GM12878 (cell line): ENCODE results near the gene PYM1. TPM values are rescaled to one million over a fixed set of nuclear protein-coding genes. Genes with fewer than 3 reads are reported as not detected.
"Not testable (repeated sequence)": the region's sequence is repeated elsewhere in the genome, so short reads cannot be mapped to it uniquely, and the experiment has no call there.

ENCODE experiments used
- ATAC-seq: fragments of 200-7000 bp; cut with Tn5 transposase; 3 replicates; pipeline ENCODE4 v1.9.1; 2020; ENCODE audit warnings: mild to moderate bottlenecking, moderate library complexity
- BruUV-seq: library from RNA; stranded (reverse); fragments of 400-500 nt; replicated peaks from 2 replicates; lab custom pipeline; 2021; lab: Mats Ljungman, UMichigan
- CTCF ChIA-PET: fragments of 300-600 bp; sonication (Branson Sonifier 250); formaldehyde crosslinking; extraction: SDS; loops from one replicate; lab custom pipeline; 2021; ENCODE audit warnings: inconsistent platforms; lab: Yijun Ruan, JAX
- POLR2A ChIA-PET: fragments of 350-600 bp; formaldehyde crosslinking; extraction: SDS; loops from one replicate; lab custom pipeline; 2021; ENCODE audit warnings: inconsistent platforms; lab: Charles Lee
- RAD21 ChIA-PET: fragments of 300-600 bp; sonication (Branson Sonifier 250); formaldehyde crosslinking; loops from one replicate; lab custom pipeline; 2023; ENCODE audit warnings: antibody characterized with exemption; ENCODE audit not compliant: unreplicated experiment; lab: Charles Lee
- SMC1A ChIA-PET: fragments of 300-600 bp; sonication (Branson Sonifier 250); formaldehyde crosslinking; loops from one replicate; lab custom pipeline; 2023; ENCODE audit not compliant: unreplicated experiment, uncharacterized antibody; lab: Charles Lee
- DNase-seq: peaks from one replicate; pipeline ENCODE4 v3.0.0-alpha.2; 2011; ENCODE audit warnings: low read depth, low spot score
- FAIRE-seq: peaks from 3 replicates; lab custom pipeline; 2011; peaks lifted over from hg19 to GRCh38; lab: Jason Lieb, UNC
- H2AFZ ChIP-seq: 2 replicates; pipeline ENCODE4 v1.6.0; 2011; ENCODE audit warnings: low read depth, low read length, control low read depth; ENCODE audit not compliant: control insufficient read depth
- H3K27ac ChIP-seq: 2 replicates; pipeline ENCODE4 v1.5.1; 2011; ENCODE audit warnings: control low read depth; ENCODE audit not compliant: control insufficient read depth, insufficient read depth
- H3K27me3 ChIP-seq, 2 experiments: replicated peaks in 1 of 2; 2 replicates each; pipeline versions ENCODE4 v1.6.0 to v1.6.1; 2011; ENCODE audit warnings: low read length in 1 of 2; ENCODE audit not compliant: control insufficient read depth in 2 of 2, insufficient read depth in 2 of 2
- H3K36me3 ChIP-seq, 2 experiments: 2 replicates each; pipeline ENCODE4 v1.5.1; 2011; ENCODE audit warnings: low read length in 1 of 2; ENCODE audit not compliant: control insufficient read depth in 2 of 2, insufficient read depth in 2 of 2
- H3K4me1 ChIP-seq: 2 replicates; pipeline ENCODE4 v1.6.1; 2011; ENCODE audit warnings: mild to moderate bottlenecking, low read length, moderate library complexity, mixed read lengths; ENCODE audit not compliant: control insufficient read depth, insufficient read depth
- H3K4me2 ChIP-seq: 2 replicates; pipeline ENCODE4 v1.6.0; 2011; ENCODE audit warnings: control low read depth; ENCODE audit not compliant: control insufficient read depth, insufficient read depth
- H3K4me3 ChIP-seq: fragments of 200-600 bp; sonication (generic); 2 replicates; pipeline ENCODE4 v1.5.1; 2016
- H3K79me2 ChIP-seq: 2 replicates; pipeline ENCODE4 v1.6.0; 2011; ENCODE audit warnings: low read length; ENCODE audit not compliant: control insufficient read depth, insufficient read depth
- H3K9ac ChIP-seq: 2 replicates; pipeline ENCODE4 v1.8.0; 2011; ENCODE audit warnings: low read length, control low read depth, mixed read lengths; ENCODE audit not compliant: control insufficient read depth, insufficient read depth
- H3K9me3 ChIP-seq: replicated peaks from 3 replicates; pipeline ENCODE4 v1.5.1; 2011; ENCODE audit warnings: mild to moderate bottlenecking, low read length; ENCODE audit not compliant: control insufficient read depth, insufficient read depth
- H4K20me1 ChIP-seq: 2 replicates; pipeline ENCODE4 v1.6.0; 2011; ENCODE audit not compliant: control insufficient read depth, insufficient read depth
- POLR2AphosphoS5 ChIP-seq: IDR thresholded peaks from 2 replicates; pipeline ENCODE4 v1.6.1; 2011; ENCODE audit warnings: mild to moderate bottlenecking, low read length, inconsistent platforms
- YBX1 ChIP-seq: fragments of 450-650 bp; IDR thresholded peaks from 2 replicates; pipeline ENCODE4 v1.6.1; 2016; ENCODE audit warnings: antibody characterized with exemption
- WGBS: methylation state at CpG from one replicate; pipeline ENCODE4 v1.1.6; 2016; ENCODE audit warnings: low lambda C conversion rate; ENCODE audit not compliant: insufficient replicate concordance, insufficient coverage; ENCODE audit errors: missing lambda C conversion rate; 5-methylcytosine and 5-hydroxymethylcytosine counted together
- in situ Hi-C: fragments of 300-500 bp; cut with MboI; formaldehyde crosslinking; loops from 9 replicates; pipeline ENCODE4 v1.14.3; 2018; ENCODE audit warnings: mixed read lengths
- intact Hi-C: fragments of 100-400 bp; cut with micrococcal nuclease; formaldehyde crosslinking; loops from one replicate; pipeline ENCODE4 v1.14.2; 2022; ENCODE audit not compliant: unreplicated experiment
- polyA plus RNA-seq, 11 experiments: library from polyadenylated mRNA; depleted of rRNA in 4 of 11; unstranded in 6 of 11; stranded (reverse) in 5 of 11; fragments of >200 nt; fragmentation: Nextera tagmentation in 4 of 11; fragmentation: Illumina TruSeq in 1 of 11; extraction: Ambion mirVana in 4 of 11; extraction: Trizol in 1 of 11; gene quantifications; 1 replicate in 1 of 11; 2 replicates in 10 of 11; pipeline versions ENCODE4 v1.2.1 to v1.2.3, GENCODE V29; 2011 to 2016; ENCODE audit warnings: inconsistent platforms in 2 of 11, missing spikeins in 2 of 11, low read depth in 1 of 11
- total RNA-seq, 4 experiments: library from RNA; depleted of rRNA in 3 of 4; stranded (reverse); fragments of >200 nt in 3 of 4; fragmentation: Illumina TruSeq in 1 of 4; extraction: Trizol in 1 of 4; gene quantifications; 2 replicates each; pipeline versions ENCODE4 v1.2.1 to v1.2.3, GENCODE V29; 2013 to 2021

Gene PYM1
- total and polyA plus RNA-seq, 10 of the 15 experiments (the other 5 are each of a cell fraction or from before 2014, with no cell fraction given), result 33.9 to 93.4 (median 55.8) TPM

DNA sequence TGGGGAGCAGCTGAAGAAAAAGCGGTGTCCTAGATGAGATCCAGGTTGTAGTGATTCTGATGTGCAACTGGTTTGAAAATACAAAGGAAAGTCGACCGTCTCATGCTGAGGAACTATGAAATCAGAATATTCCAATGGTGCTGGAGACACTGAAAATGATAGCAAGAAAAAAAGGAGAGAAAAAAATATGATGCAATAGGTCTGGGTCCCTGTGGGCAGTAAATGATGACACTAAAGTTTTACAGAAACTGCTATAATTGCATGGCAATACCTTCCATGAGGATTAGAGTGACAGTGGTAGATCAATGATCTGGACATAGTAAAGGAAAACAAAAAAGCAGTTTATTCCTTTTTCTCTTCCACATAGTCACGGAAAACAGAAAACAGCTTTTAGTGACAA lies 2.3 kb downstream of the PYM1 start:
- ChIA-PET CTCF (interaction anchor here (0.8 to 6.8 kb wide), 22 partner anchors 9 to 374 kb away, joined by 3 to 57 read pairs (median 6); partner anchors contain the start of genes CD63, DNAJC14, GDF11 and ORMDL2), POLR2A (interaction anchor here (0.5 to 7.3 kb wide), 11 partner anchors 10 to 232 kb away, joined by 3 to 66 read pairs (median 6); partner anchors contain the start of genes DNAJC14, ORMDL2, RAB5B and SARNP), SMC1A (interaction anchor here (1.1 to 4.8 kb wide), 14 partner anchors 8 to 187 kb away, joined by 3 to 34 read pairs (median 6); partner anchors contain the start of genes DNAJC14, ORMDL2 and SARNP), RAD21 (interaction anchor here (0.9 to 4.7 kb wide), 12 partner anchors 14 to 186 kb away, joined by 3 to 30 read pairs (median 5); partner anchors contain the start of genes DNAJC14, ORMDL2, SARNP and SUOX)
- Histone ChIP-seq H3K4me3 (peak overlapping the region; percentile 93; the same call in 1 of the 2 replicates), H4K20me1 (no peaks in the 10 kb centered on the region), H3K9ac (peak overlapping the region; percentile 99; the same call in 1 of the 2 replicates), H3K4me2 (peak overlapping the region; percentile 91), H2AFZ (no peak overlapping the region), H3K27me3 (no peaks in the 10 kb centered on the region), H3K27ac (peak overlapping the region; percentile 96; the same call in 1 of the 2 replicates), H3K36me3 (peaks cover 0 to 16% of the 10 kb centered on the region in 2 experiments; a peak in 3 of 4 replicates), H3K9me3 (no peaks in the 10 kb centered on the region), H3K79me2 (peaks cover 73% of the 10 kb centered on the region), H3K4me1 (peaks cover 3% of the 10 kb centered on the region; the same call in 1 of the 2 replicates)
- FAIRE-seq (no peak), ATAC-seq (no peak), DNase-seq (no peak)
- in situ Hi-C loops, result loop anchor here (5.0 kb wide), 1 partner anchor 98 kb away; the partner anchor contains the start of gene DNAJC14
- intact Hi-C loops, result loop anchor here (5.0 kb wide), 1 partner anchor 192 kb away; the partner anchor contains the start of genes RPL41 and ZC3H10
- BruUV-seq, result no TSS peak
- 100% methylated on average over 4 of the region's 4 CpGs for WGBS
- TF ChIP-seq YBX1, result no peak
- 0 out of 2 replicates have a peak, but pooled peaks have one; percentile 13 for TF ChIP-seq POLR2AphosphoS5

GRCh38 chr12:55923648-55924047 lies 4.0 kb downstream of the PYM1 start:
- RAD21 ChIA-PET, H2AFZ ChIP-seq, H3K4me2 ChIP-seq, ATAC-seq, H3K27me3 ChIP-seq, FAIRE-seq, in situ Hi-C loops, SMC1A ChIA-PET, DNase-seq, H3K4me3 ChIP-seq, H3K9ac ChIP-seq, BruUV-seq, CTCF ChIA-PET, H3K4me1 ChIP-seq, intact Hi-C loops, H4K20me1 ChIP-seq, H3K9me3 ChIP-seq, H3K27ac ChIP-seq: not testable (repeated sequence)
- POLR2A ChIA-PET, result interaction anchor here (1.5 kb wide), 1 partner anchor 15 kb away, joined by 5 read pairs; no protein-coding TSS in a partner anchor
- H3K36me3 ChIP-seq, result peaks cover 0 to 23% of the 10 kb centered on the region in 2 experiments; a peak in 3 of 4 replicates
- WGBS, result 91% methylated on average over 9 of the region's 9 CpGs
- peaks cover 85% of the 10 kb centered on the region for H3K79me2 ChIP-seq
